GM12801 (cell line): ENCODE results near the gene RPLP2.

Experiments used
- TF ChIP-seq, protein P1 (sequence below): IDR thresholded peaks from one replicate; pipeline ENCODE4 v1.5.1; 2011; ENCODE audit warnings: control low read depth; ENCODE audit not compliant: insufficient read length; ENCODE audit errors: extremely low read depth

Gene RPLP2

GRCh38 chr11:836274-836673 lies 26.5 kb downstream of the RPLP2 start:
- TF ChIP-seq, protein P1, sequence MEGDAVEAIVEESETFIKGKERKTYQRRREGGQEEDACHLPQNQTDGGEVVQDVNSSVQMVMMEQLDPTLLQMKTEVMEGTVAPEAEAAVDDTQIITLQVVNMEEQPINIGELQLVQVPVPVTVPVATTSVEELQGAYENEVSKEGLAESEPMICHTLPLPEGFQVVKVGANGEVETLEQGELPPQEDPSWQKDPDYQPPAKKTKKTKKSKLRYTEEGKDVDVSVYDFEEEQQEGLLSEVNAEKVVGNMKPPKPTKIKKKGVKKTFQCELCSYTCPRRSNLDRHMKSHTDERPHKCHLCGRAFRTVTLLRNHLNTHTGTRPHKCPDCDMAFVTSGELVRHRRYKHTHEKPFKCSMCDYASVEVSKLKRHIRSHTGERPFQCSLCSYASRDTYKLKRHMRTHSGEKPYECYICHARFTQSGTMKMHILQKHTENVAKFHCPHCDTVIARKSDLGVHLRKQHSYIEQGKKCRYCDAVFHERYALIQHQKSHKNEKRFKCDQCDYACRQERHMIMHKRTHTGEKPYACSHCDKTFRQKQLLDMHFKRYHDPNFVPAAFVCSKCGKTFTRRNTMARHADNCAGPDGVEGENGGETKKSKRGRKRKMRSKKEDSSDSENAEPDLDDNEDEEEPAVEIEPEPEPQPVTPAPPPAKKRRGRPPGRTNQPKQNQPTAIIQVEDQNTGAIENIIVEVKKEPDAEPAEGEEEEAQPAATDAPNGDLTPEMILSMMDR, result no peak

DNA sequence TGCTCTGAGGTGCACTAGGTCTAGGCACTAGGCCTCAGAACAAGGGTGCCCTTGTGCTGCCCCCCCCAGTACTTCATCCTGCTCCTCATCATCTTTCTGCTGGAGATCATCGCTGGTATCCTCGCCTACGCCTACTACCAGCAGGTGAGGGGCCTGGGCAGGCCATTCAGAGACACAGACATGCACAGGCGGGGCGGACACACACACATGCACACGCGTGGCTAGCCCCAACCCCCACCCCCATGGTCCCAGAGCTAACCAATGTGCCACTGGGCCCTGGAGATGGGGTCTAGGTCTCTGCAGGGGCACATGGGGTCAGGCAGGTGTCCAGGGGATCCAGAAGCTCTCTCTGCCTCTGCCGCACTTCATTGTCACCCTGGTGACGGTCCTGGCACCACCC lies 26.9 kb downstream of the RPLP2 start:
- TF ChIP-seq, protein P1, result no peak

DNA sequence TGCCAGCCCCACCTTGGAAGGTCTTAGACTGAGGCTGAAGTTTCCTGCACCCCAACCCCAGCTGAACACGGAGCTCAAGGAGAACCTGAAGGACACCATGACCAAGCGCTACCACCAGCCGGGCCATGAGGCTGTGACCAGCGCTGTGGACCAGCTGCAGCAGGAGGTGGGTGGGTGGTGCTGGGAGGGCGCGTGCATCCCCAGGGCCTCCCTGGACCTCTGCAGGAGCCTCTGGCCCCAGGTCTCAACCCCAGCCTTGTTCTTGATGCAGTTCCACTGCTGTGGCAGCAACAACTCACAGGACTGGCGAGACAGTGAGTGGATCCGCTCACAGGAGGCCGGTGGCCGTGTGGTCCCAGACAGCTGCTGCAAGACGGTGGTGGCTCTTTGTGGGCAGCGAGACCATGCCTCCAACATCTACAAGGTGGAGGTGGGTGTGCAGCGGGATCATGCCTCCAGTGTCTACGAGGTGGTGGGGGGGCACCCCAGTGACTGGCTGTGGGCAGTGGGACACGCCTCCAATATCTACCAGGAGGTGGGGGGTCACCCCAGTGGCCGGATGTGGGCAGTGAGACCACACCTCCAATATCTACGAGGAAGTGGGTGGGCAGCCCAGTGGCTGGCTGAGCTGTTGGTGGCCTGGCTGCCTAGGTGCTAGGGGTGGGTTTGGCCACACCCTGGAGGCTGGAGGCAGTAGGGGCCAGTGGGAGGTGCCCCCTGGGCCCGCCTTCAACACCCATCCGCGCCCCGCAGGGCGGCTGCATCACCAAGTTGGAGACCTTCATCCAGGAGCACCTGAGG lies 27.6 kb downstream of the RPLP2 start:
- TF ChIP-seq, protein P1, result no peak

DNA sequence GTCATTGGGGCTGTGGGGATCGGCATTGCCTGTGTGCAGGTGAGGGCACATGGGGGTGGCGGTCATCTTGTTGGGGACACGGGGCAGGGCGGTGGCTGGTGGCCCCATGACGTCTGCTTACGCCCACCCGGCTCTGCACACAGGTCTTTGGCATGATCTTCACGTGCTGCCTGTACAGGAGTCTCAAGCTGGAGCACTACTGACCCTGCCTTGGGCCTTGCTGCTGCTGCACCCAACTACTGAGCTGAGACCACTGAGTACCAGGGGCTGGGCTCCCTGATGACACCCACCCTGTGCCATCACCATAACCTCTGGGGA lies 28.2 kb downstream of the RPLP2 start:
- TF ChIP-seq, protein P1, result no peak

DNA sequence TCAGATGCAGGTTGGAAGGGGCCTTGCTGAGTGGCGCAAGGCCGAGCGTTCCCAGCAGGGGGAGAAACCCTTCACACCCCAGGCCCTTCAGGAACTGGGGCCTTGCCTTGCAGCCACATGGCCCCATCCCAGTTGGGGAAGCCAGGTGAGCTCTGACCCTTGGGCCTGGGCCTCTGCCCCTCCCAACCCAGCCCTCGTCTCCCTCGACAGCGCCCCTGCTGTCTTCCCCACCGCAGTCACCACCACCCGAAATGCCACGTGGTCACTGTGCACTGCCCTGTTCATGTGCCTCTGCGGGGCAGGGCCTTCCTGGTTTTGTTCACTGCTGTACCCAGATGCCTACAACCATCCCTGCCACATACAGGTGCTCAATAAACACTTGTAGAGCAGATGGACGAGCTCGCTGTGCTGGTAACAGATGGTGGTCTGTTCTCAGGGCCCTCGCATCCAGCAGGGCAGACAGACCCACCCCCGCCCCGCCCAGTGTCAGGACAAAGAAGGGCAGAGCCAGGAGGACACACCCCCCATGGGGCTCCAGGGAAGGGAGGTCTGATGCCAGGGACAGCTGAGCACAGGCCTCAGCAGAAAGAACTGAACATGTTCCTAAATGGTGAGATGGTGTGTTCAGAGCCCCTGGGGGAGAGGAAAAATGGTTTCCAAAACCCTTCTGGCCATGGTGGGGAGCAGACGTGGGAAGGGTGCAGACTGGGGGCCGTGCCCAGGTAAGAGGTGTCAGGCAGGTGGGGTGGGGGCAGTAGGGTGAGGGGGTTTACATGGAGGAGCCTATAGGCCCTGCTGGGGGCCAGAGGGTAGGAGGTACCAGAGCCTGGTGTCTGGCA lies 28.9 kb downstream of the RPLP2 start:
- TF ChIP-seq, protein P1, result no peak

- TF ChIP-seq, protein P1, result no peak
Measured at GRCh38 chr11:839280-839623, 29.5 kb downstream of the RPLP2 start.

GRCh38 chr11:839875-840617 lies 30.3 kb downstream of the RPLP2 start:
- TF ChIP-seq, protein P1, result no peak
